ENCODE measurements around the gene R3HDM4. TPM values are rescaled to one million over a fixed set of nuclear protein-coding genes. Genes with fewer than 3 reads are reported as not detected.

The R3HDM4 gene
- total and polyA plus RNA-seq, 9 of the 15 experiments (the other 6 are each of a cell fraction or from before 2014, with no cell fraction given): 3.2 to 154 (median 59.0) TPM

DNA sequence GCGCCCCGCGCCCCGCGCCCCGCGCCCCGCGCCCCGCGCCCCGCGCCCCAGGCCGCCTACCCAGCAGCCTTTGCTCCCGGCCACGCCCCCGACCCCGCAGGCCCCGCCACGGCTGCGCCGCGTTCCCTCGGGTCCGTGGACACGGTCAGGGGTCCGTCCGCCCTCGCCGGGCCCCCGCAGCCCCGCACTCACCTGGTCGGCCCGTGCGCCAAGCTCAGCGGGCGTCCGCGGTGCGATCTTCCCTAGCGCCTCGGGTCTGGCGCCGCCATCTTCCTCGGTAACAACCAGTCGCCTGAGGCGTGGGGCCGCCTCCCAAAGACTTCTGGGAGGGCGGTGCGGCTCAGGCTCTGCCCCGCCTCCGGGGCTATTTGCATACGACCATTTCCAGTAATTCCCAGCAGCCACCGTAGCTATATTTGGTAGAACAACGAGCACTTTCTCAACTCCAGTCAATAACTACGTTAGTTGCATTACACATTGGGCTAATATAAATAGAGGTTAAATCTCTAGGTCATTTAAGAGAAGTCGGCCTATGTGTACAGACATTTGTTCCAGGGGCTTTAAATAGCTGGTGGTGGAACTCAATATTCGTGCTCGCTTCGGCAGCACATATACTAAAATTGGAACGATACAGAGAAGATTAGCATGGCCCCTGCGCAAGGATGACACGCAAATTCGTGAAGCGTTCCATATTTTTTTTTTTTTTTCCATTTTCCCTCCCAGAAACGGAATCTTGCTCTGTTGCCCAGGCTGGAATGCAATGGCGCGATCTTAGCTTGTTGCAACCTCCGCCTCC, 19.9 kb downstream of the R3HDM4 start, which contains the start of the genes MED16 and RNU6-9 (continued):
- TF ChIP-seq, protein P1, sequence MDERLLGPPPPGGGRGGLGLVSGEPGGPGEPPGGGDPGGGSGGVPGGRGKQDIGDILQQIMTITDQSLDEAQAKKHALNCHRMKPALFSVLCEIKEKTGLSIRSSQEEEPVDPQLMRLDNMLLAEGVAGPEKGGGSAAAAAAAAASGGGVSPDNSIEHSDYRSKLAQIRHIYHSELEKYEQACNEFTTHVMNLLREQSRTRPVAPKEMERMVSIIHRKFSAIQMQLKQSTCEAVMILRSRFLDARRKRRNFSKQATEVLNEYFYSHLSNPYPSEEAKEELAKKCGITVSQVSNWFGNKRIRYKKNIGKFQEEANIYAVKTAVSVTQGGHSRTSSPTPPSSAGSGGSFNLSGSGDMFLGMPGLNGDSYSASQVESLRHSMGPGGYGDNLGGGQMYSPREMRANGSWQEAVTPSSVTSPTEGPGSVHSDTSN (CRISPR knock-in tag; IDR thresholded peaks at IDR 0.05; ENCODE audit: low read depth): no peak
- TF ChIP-seq, protein P1 (tag; conservative IDR thresholded peaks at IDR 0.05; ENCODE audit: low read depth): no peak
- TF ChIP-seq HDAC3 (IDR thresholded peaks at IDR 0.05; ENCODE audit: borderline replicate concordance, partially characterized antibody): no peak
- no peak; the same call in 1 of the 2 replicates for TF ChIP-seq MBD2 (IDR thresholded peaks at IDR 0.05; ENCODE audit: borderline replicate concordance, low read depth)
- no peak for TF ChIP-seq SMAD3 (CRISPR knock-in tag; conservative IDR thresholded peaks at IDR 0.05)
- TF ChIP-seq HMGN3 (IDR thresholded peaks at IDR 0.05; ENCODE audit: borderline replicate concordance, extremely low read depth, insufficient read length, low read depth, low read length): peak; percentile 84
- TF ChIP-seq EZH2 (IDR thresholded peaks at IDR 0.05; ENCODE audit: borderline replicate concordance, low read depth, low read length): no peak
- TF ChIP-seq GTF2A2 (tag; IDR thresholded peaks at IDR 0.05): no peak
- TF ChIP-seq, protein P2, sequence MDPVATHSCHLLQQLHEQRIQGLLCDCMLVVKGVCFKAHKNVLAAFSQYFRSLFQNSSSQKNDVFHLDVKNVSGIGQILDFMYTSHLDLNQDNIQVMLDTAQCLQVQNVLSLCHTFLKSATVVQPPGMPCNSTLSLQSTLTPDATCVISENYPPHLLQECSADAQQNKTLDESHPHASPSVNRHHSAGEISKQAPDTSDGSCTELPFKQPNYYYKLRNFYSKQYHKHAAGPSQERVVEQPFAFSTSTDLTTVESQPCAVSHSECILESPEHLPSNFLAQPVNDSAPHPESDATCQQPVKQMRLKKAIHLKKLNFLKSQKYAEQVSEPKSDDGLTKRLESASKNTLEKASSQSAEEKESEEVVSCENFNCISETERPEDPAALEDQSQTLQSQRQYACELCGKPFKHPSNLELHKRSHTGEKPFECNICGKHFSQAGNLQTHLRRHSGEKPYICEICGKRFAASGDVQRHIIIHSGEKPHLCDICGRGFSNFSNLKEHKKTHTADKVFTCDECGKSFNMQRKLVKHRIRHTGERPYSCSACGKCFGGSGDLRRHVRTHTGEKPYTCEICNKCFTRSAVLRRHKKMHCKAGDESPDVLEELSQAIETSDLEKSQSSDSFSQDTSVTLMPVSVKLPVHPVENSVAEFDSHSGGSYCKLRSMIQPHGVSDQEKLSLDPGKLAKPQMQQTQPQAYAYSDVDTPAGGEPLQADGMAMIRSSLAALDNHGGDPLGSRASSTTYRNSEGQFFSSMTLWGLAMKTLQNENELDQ (CRISPR knock-in tag; IDR thresholded peaks at IDR 0.05; ENCODE audit: borderline replicate concordance): no peak
- peak; percentile 68; the same call in 1 of the 2 replicates for TF ChIP-seq ZNF263 (CRISPR knock-in tag; IDR thresholded peaks at IDR 0.05; ENCODE audit: borderline replicate concordance)
- TF ChIP-seq, protein P3, sequence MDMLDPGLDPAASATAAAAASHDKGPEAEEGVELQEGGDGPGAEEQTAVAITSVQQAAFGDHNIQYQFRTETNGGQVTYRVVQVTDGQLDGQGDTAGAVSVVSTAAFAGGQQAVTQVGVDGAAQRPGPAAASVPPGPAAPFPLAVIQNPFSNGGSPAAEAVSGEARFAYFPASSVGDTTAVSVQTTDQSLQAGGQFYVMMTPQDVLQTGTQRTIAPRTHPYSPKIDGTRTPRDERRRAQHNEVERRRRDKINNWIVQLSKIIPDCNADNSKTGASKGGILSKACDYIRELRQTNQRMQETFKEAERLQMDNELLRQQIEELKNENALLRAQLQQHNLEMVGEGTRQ (CRISPR knock-in tag; IDR thresholded peaks at IDR 0.05): no peak
- TF ChIP-seq, protein P4, sequence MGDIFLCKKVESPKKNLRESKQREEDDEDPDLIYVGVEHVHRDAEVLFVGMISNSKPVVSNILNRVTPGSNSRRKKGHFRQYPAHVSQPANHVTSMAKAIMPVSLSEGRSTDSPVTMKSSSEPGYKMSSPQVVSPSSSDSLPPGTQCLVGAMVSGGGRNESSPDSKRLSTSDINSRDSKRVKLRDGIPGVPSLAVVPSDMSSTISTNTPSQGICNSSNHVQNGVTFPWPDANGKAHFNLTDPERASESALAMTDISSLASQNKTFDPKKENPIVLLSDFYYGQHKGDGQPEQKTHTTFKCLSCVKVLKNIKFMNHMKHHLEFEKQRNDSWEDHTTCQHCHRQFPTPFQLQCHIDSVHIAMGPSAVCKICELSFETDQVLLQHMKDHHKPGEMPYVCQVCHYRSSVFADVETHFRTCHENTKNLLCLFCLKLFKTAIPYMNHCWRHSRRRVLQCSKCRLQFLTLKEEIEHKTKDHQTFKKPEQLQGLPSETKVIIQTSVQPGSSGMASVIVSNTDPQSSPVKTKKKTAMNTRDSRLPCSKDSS (IDR thresholded peaks at IDR 0.05; ENCODE audit: low read depth, partially characterized antibody): no peak
- TF ChIP-seq PCBP1 (IDR thresholded peaks at IDR 0.05; ENCODE audit: low read depth, low read length, poor library complexity, severe bottlenecking): no peak
- TF ChIP-seq, protein P5, sequence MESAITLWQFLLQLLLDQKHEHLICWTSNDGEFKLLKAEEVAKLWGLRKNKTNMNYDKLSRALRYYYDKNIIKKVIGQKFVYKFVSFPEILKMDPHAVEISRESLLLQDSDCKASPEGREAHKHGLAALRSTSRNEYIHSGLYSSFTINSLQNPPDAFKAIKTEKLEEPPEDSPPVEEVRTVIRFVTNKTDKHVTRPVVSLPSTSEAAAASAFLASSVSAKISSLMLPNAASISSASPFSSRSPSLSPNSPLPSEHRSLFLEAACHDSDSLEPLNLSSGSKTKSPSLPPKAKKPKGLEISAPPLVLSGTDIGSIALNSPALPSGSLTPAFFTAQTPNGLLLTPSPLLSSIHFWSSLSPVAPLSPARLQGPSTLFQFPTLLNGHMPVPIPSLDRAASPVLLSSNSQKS (CRISPR knock-in tag; IDR thresholded peaks at IDR 0.05): no peak
- no peak for TF ChIP-seq E2F3 (CRISPR knock-in tag; IDR thresholded peaks at IDR 0.05)
- no peak for TF ChIP-seq HNRNPH1 (optimal IDR thresholded peaks at IDR 0.05; ENCODE audit: low read depth, low read length)
- 0 out of 2 replicates have a peak, but pooled peaks have one; percentile 36 for TF ChIP-seq KLF6 (CRISPR knock-in tag; IDR thresholded peaks at IDR 0.05; ENCODE audit: borderline replicate concordance)
- no peak for TF ChIP-seq GTF2F1 (IDR thresholded peaks at IDR 0.05; ENCODE audit: low read depth, low read length)

Data from K562 (cell line).